Tibial nerve (tissue), 4 donors: Measurements from ENCODE around the gene C1orf210. TPM values are rescaled to one million over a fixed set of nuclear protein-coding genes. Genes with fewer than 3 reads are reported as not detected.

ENCODE experiments used
- DNase-seq, 2 donors: peaks; one replicate each; pipeline ENCODE4 v3.0.0-alpha.2; 2019; ENCODE audit warnings: low spot score in 2 of 2
- H3K27ac ChIP-seq, 4 donors: fragments of 200-600 bp; sonication (generic) in 3 of 4; one replicate each; pipeline ENCODE4 v1.5.1; 2017 to 2019; ENCODE audit warnings: mild to moderate bottlenecking in 1 of 4
- H3K27me3 ChIP-seq, 2 donors: fragments of 200-600 bp; sonication (generic) in 1 of 2; one replicate each; pipeline versions ENCODE4 v1.5.1 to v1.6.0; 2017 to 2019
- H3K36me3 ChIP-seq, 3 donors: fragments of 200-600 bp; sonication (generic); one replicate each; pipeline ENCODE4 v1.5.1; 2018 to 2019
- H3K4me1 ChIP-seq, 4 donors: fragments of 200-600 bp; sonication (generic) in 3 of 4; one replicate each; pipeline ENCODE4 v1.5.1; 2017 to 2019
- H3K4me3 ChIP-seq, 4 donors: fragments of 200-600 bp; sonication (generic) in 3 of 4; one replicate each; pipeline ENCODE4 v1.5.1; 2017 to 2019; ENCODE audit warnings: mild to moderate bottlenecking in 1 of 4, moderate library complexity in 1 of 4
- H3K9me3 ChIP-seq, 4 donors: fragments of 200-600 bp; sonication (generic) in 3 of 4; one replicate each; pipeline ENCODE4 v1.5.1; 2017 to 2019
- EP300 ChIP-seq, 2 donors: sonication (generic); formaldehyde crosslinking; IDR thresholded peaks; one replicate each; pipeline ENCODE4 v1.6.1; 2017; ENCODE audit warnings: antibody characterized with exemption in 2 of 2, mild to moderate bottlenecking in 1 of 2
- POLR2A ChIP-seq, 2 donors: fragments of 450-650 bp; IDR thresholded peaks; one replicate each; pipeline ENCODE4 v1.6.1; 2017; ENCODE audit warnings: antibody characterized with exemption in 2 of 2, mild to moderate bottlenecking in 2 of 2, moderate library complexity in 2 of 2
- WGBS, 2 donors: methylation state at CpG; one replicate each; pipeline ENCODE4 v1.1.5; 2018; 5-methylcytosine and 5-hydroxymethylcytosine counted together
- total RNA-seq, 4 donors: library from RNA; depleted of rRNA; stranded (reverse); fragments of >200 nt; gene quantifications; one replicate each; pipeline ENCODE4 v1.1.0, GENCODE V29; 2016
- TF ChIP-seq, protein P1 (sequence below), 5 experiments: fragments of 200-600 bp in 3 of 5; fragments of 450-650 bp in 2 of 5; sonication (generic) in 3 of 5; IDR thresholded peaks; one replicate each; pipeline ENCODE4 v1.5.1; 2016 to 2019; ENCODE audit warnings: antibody characterized with exemption in 5 of 5, mild to moderate bottlenecking in 3 of 5, moderate library complexity in 2 of 5

C1orf210 gene
- total RNA-seq, 4 donors from 2014 or later = not detected

DNA sequence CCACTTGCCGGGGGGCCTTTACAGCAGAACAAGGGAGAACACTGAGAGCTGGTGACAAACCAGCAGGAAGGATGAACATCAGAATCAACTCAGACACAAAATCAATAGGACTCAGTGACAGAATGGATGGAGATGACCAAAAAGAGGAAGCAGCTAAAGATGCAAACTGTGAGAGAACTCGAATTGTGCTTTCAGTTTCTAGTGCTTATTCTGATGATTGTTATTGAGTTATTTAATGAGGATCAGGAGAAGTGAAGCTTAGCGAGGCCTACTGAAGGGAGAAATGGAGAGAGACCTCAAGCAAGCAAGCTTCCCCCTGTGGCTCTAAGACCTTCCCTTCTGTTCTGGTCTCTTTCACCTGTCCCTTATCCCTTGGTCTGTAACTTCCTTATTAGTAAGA lies 45.9 kb downstream of the C1orf210 start:
- no peaks in the 10 kb centered on the region for H3K27me3 ChIP-seq
- H3K9me3 ChIP-seq = no peaks in the 10 kb centered on the region
- H3K27ac ChIP-seq = peak overlapping the region in 1 of 4 donors; percentile 36
- TF ChIP-seq EP300 (IDR thresholded peaks at IDR 0.05) (no peak), POLR2A (IDR thresholded peaks at IDR 0.05) (no peak)
- TF ChIP-seq, protein P1, sequence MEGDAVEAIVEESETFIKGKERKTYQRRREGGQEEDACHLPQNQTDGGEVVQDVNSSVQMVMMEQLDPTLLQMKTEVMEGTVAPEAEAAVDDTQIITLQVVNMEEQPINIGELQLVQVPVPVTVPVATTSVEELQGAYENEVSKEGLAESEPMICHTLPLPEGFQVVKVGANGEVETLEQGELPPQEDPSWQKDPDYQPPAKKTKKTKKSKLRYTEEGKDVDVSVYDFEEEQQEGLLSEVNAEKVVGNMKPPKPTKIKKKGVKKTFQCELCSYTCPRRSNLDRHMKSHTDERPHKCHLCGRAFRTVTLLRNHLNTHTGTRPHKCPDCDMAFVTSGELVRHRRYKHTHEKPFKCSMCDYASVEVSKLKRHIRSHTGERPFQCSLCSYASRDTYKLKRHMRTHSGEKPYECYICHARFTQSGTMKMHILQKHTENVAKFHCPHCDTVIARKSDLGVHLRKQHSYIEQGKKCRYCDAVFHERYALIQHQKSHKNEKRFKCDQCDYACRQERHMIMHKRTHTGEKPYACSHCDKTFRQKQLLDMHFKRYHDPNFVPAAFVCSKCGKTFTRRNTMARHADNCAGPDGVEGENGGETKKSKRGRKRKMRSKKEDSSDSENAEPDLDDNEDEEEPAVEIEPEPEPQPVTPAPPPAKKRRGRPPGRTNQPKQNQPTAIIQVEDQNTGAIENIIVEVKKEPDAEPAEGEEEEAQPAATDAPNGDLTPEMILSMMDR (IDR thresholded peaks at IDR 0.05) = no peak
- H3K4me3 ChIP-seq = no peak overlapping the region
- H3K4me1 ChIP-seq = peaks cover 0 to 20% (median 0%) of the 10 kb centered on the region in 4 donors
- WGBS, 2 donors = 63 to 70% methylated on average over 3 of the region's 3 CpGs
- no peak for DNase-seq
- no peaks in the 10 kb centered on the region for H3K36me3 ChIP-seq

DNA sequence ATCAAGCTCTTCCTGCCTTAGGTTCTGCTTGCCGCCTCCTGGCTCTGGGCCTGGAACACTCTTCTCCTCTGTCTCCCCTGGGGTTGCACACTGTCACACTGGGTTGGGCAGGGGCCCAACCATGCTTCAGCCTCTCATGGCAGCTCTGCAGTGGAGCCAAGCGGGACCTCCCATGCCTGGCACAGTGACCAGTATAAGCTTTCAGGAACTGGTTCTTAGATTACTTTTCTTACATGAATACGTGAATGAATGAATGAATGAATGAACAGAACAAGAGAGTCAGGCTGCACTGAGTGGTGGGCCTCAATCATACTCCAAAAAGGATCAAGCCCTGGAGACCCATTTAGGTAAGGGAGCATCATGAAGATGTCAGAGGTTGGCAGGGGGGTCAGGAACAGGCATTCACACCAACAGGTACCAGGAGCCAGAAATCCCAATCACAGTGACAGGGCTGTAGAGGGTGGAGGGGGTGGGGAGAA lies 46.4 kb downstream of the C1orf210 start:
- Histone ChIP-seq H3K27ac (peak overlapping the region in 1 of 4 donors; percentile 36), H3K4me1 (peaks cover 0 to 20% (median 0%) of the 10 kb centered on the region in 4 donors), H3K27me3 (no peaks in the 10 kb centered on the region), H3K4me3 (no peak overlapping the region), H3K9me3 (no peaks in the 10 kb centered on the region), H3K36me3 (no peaks in the 10 kb centered on the region)
- no peak for DNase-seq
- WGBS, 2 donors = 81 to 83% methylated on average over 3 of the region's 3 CpGs
- TF ChIP-seq EP300 (IDR thresholded peaks at IDR 0.05) (no peak), POLR2A (IDR thresholded peaks at IDR 0.05) (no peak)
- TF ChIP-seq, protein P1 (IDR thresholded peaks at IDR 0.05) = no peak

DNA sequence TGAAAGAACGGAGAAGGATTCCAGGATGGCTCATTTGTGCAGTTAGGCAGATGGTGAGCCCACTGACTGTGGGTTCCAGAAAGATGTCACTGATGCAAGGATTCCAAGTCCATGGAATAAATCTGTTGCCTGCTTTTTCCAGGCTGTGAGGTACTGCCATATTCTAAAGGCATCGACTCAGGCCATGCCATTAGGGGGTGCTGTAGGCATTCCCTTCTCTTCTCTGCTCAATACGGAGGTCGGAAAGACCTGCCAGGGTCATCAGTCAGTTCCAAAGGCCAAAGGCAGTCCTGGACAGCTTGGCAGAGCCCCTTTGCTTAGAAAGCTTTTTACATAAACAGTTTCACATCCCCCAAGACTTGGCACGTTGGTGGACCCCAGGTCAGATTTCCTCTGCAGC lies 47.3 kb downstream of the C1orf210 start:
- H3K9me3 ChIP-seq = no peaks in the 10 kb centered on the region
- 6 to 11% methylated on average over 5 of the region's 5 CpGs for WGBS, 2 donors
- TF ChIP-seq, protein P1 (IDR thresholded peaks at IDR 0.05) = peak; percentile 54 to 72 (median 62)
- TF ChIP-seq POLR2A (IDR thresholded peaks at IDR 0.05) (no peak), EP300 (IDR thresholded peaks at IDR 0.05) (peak in 1 of 2 donors; percentile 44)
- H3K27me3 ChIP-seq = no peaks in the 10 kb centered on the region
- no peaks in the 10 kb centered on the region for H3K36me3 ChIP-seq
- H3K27ac ChIP-seq = peak overlapping the region in 1 of 4 donors; percentile 50
- peaks cover 0 to 20% (median 0%) of the 10 kb centered on the region in 4 donors for H3K4me1 ChIP-seq
- DNase-seq = peak; percentile 24 to 63
- no peak overlapping the region for H3K4me3 ChIP-seq

DNA sequence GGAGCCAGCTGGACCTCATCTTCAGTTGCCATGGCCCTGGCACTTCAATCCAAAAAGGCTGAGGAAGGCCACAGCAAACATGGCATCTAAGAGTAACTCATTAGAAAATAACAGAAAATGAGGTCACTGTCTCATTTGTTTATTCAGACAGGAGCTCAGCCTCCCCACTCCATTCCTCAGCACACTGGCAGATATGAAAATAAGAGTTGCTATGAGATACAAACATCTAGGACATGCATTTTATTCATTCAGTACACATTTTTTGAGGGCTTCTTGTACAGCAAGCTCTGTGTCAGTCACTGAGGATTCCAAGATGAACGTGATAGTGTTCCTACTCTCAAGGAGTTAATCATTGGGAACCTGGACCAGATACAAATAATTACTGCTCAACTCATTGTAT lies 48.3 kb downstream of the C1orf210 start:
- Histone ChIP-seq H3K4me3 (no peak overlapping the region), H3K36me3 (no peaks in the 10 kb centered on the region), H3K4me1 (peaks cover 0 to 26% (median 0%) of the 10 kb centered on the region in 4 donors), H3K9me3 (no peaks in the 10 kb centered on the region), H3K27ac (peak overlapping the region in 1 of 4 donors; percentile 50), H3K27me3 (no peaks in the 10 kb centered on the region)
- WGBS, 2 donors = 53 to 65% methylated on average over 1 of the region's 1 CpG
- no peak for DNase-seq
- TF ChIP-seq POLR2A (IDR thresholded peaks at IDR 0.05) = no peak

DNA sequence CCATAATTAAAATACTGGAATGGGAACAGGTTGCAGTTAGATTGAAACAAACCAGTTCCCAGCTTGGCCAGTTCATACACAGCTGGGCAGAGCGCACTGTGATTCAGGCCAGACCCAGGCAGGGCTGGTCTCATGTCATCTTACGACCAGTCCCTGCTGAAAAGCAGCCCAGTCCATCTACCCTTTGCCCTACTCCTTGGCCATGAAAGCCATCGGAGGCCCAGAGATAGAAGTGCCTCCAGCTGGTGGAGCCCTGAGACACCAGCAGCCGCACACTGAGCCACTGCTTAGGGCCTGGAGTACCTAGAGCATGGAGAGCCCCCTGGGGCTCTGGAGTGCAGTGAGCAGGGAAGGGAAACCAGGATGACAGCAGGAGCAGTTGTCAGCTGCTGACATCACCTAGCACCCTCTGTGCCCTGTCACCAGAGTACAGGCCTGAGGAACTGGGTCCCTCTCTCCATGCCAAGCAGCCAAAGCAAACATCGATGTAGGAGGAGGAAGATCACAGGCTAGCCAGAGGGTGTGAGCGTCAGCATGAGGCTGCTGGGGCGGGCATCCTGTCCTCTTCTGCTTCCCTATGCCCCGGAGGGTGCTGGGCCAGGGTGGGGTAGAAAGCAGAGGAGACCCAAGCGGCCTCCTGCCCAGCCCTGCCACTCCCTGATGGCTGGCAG lies 49.8 kb downstream of the C1orf210 start:
- no peak for DNase-seq
- H3K27me3 ChIP-seq = no peaks in the 10 kb centered on the region

More for the DNA sequence above, 49.8 kb downstream of the C1orf210 start:
- Histone ChIP-seq H3K4me3 (no peak overlapping the region), H3K36me3 (no peaks in the 10 kb centered on the region), H3K4me1 (peaks cover 0 to 29% (median 0%) of the 10 kb centered on the region in 4 donors), H3K9me3 (no peaks in the 10 kb centered on the region), H3K27ac (peak overlapping the region in 1 of 4 donors; percentile 16)
- 76% methylated on average over 9 of the region's 9 CpGs for WGBS, 2 donors
- TF ChIP-seq EP300 (IDR thresholded peaks at IDR 0.05) (no peak), POLR2A (IDR thresholded peaks at IDR 0.05) (no peak)
- TF ChIP-seq, protein P1 (IDR thresholded peaks at IDR 0.05) = no peak
